ENCODE measurements around the gene C3orf20. TPM values are rescaled to one million over a fixed set of nuclear protein-coding genes. Genes with fewer than 3 reads are reported as not detected.

C3orf20 gene
- total RNA-seq, 4 donors from 2014 or later = 0.07 to 0.73 TPM; not detected in 2

- Histone ChIP-seq H3K27me3 (no peaks in the 10 kb centered on the region), H3K27ac (no peak overlapping the region), H3K4me3 (no peak overlapping the region), H3K4me1 (no peaks in the 10 kb centered on the region), H3K36me3 (no peaks in the 10 kb centered on the region), H3K9me3 (no peaks in the 10 kb centered on the region)
- TF ChIP-seq CTCF (IDR thresholded peaks at IDR 0.05) (no peak), POLR2A (IDR thresholded peaks at IDR 0.05) (no peak)
- intact Hi-C loops (cut with DNase I; ENCODE audit: low total_unique reads) = no loop called here
- DNase-seq = no peak
These were observed 16.0 kb upstream of the C3orf20 start for GRCh38 chr3:14658978-14659377.

GRCh38 chr3:14660942-14661341, 14.0 kb upstream of the C3orf20 start:
- H3K27ac ChIP-seq = no peak overlapping the region
- H3K27me3 ChIP-seq = no peaks in the 10 kb centered on the region
- no peak for TF ChIP-seq CTCF (IDR thresholded peaks at IDR 0.05)
- no peak for TF ChIP-seq POLR2A (IDR thresholded peaks at IDR 0.05)
- no peak for DNase-seq
- intact Hi-C loops (cut with DNase I; ENCODE audit: low total_unique reads) = no loop called here
- no peaks in the 10 kb centered on the region for H3K4me1 ChIP-seq
- H3K36me3 ChIP-seq = no peaks in the 10 kb centered on the region
- H3K9me3 ChIP-seq = no peaks in the 10 kb centered on the region
- no peak overlapping the region for H3K4me3 ChIP-seq

GRCh38 chr3:14663396-14664135, 11.4 kb upstream of the C3orf20 start:
- DNase-seq = no peak
- Histone ChIP-seq H3K27ac (no peak overlapping the region), H3K4me1 (no peaks in the 10 kb centered on the region), H3K36me3 (no peaks in the 10 kb centered on the region), H3K9me3 (no peaks in the 10 kb centered on the region), H3K4me3 (no peak overlapping the region), H3K27me3 (no peaks in the 10 kb centered on the region)
- TF ChIP-seq POLR2A (IDR thresholded peaks at IDR 0.05) (no peak), CTCF (IDR thresholded peaks at IDR 0.05) (no peak)
- intact Hi-C loops (cut with DNase I; ENCODE audit: low total_unique reads) = no loop called here

GRCh38 chr3:14664170-14664569, 10.8 kb upstream of the C3orf20 start:
- no peak for DNase-seq
- Histone ChIP-seq H3K27ac (no peak overlapping the region), H3K4me3 (no peak overlapping the region), H3K36me3 (no peaks in the 10 kb centered on the region), H3K9me3 (no peaks in the 10 kb centered on the region), H3K4me1 (no peaks in the 10 kb centered on the region), H3K27me3 (no peaks in the 10 kb centered on the region)
- intact Hi-C loops (cut with DNase I; ENCODE audit: low total_unique reads) = no loop called here
- TF ChIP-seq POLR2A (IDR thresholded peaks at IDR 0.05) (no peak), CTCF (IDR thresholded peaks at IDR 0.05) (no peak)

GRCh38 chr3:14672588-14672987, 2.4 kb upstream of the C3orf20 start:
- H3K4me1 ChIP-seq = no peaks in the 10 kb centered on the region
- no peak for DNase-seq
- no peaks in the 10 kb centered on the region for H3K27me3 ChIP-seq
- intact Hi-C loops (cut with DNase I; ENCODE audit: low total_unique reads) = loop anchor here (2.0 kb wide), 1 partner anchor 248 kb away; no protein-coding TSS in a partner anchor
- no peak overlapping the region for H3K27ac ChIP-seq
- H3K9me3 ChIP-seq = no peaks in the 10 kb centered on the region
- no peak overlapping the region for H3K4me3 ChIP-seq
- TF ChIP-seq POLR2A (IDR thresholded peaks at IDR 0.05) (no peak), CTCF (IDR thresholded peaks at IDR 0.05) (no peak)
- no peaks in the 10 kb centered on the region for H3K36me3 ChIP-seq
